Hematopoietic multipotent progenitor cell treated with erythropoietin and hydrocortisone succinate and interleukin-3 and kit ligand, for 4 days (in vitro differentiated cells): ENCODE data around the gene PPFIBP1.

Experiments used
- DNase-seq: peaks from one replicate; pipeline ENCODE4 v3.0.0-alpha.2; 2015

Gene PPFIBP1

GRCh38 chr12:27674989-27675388 lies 151.0 kb downstream of the PPFIBP1 start:
- DNase-seq: no peak

- DNase-seq: no peak
Observed at GRCh38 chr12:27680619-27681018, 156.6 kb downstream of the PPFIBP1 start.

GRCh38 chr12:27682534-27682933 lies 158.5 kb downstream of the PPFIBP1 start:
- no peak for DNase-seq

GRCh38 chr12:27685274-27685673 lies 161.3 kb downstream of the PPFIBP1 start:
- DNase-seq: no peak

GRCh38 chr12:27686147-27686546 lies 162.1 kb downstream of the PPFIBP1 start:
- DNase-seq: no peak

DNA sequence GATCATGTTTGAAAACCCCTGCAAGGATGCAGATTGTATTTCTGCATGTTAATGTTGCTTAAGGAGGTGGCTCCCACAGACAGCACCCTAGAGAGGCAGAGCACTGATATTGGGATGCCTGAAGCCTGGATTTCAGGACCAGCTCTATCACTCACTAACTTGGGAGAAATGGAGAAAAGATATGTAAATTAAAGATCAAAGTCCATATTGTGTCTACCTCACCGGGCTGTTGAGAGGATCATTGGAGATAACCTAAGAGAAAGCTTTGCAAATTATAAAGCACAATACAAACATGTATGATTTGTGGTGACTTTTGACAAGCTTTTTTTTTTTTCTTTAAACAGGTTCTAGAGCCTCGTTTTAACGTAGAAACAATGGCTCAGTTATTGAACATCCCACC lies 164.7 kb downstream of the PPFIBP1 start:
- no peak for DNase-seq

- DNase-seq: no peak
Observed at GRCh38 chr12:27689558-27690180, 165.7 kb downstream of the PPFIBP1 start.

DNA sequence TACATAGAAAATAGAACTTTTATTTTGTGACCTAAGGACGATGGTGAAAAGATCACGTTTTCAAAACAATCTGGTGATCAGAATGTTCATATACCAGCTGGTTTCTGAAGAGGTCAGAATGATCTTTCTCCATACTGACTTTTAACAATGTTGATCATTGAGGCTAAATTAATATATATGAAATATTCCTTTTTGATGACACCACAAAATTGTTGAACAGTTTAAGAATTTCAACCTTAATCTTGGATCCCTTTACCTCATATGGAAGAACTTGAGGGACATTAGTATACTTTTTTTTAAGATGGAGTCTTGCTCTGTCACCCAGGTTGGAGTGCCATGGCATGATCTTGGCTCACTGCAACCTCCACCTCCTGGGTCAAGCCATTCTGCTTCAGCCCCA lies 169.4 kb downstream of the PPFIBP1 start:
- DNase-seq: no peak

DNA sequence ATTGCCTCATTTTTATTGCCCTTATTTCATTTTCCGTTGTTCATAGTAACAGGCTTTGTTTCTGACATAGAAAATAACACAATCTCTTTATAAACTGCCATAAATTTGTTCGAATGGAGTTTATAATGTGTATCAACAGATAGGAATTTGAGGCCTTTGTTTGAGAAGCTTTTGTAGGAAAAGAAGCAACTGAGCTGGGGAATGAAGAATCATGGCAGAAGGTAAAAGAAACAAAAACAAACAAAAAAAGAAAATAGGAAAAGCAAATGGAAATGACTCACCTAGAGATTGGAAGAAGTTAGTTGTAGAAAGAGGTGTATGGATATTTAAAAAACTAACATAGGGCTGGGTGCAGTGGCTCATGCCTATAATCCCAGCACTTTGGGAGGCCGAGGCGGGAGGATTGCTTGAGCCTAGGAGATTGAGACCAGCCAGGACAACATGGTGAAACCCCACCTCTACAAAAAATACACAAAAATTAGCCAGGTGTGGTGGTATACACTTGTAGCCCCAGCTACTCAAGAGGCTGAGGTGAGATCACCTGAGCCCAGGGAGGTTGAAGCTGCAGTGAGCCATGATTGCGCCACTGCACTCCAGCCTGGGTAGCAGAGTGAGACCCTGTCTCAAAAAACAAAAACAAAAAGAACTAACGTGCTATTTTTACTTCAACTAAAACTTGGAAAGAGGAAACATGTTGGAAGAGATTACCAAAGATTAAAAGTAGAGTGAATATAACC lies 171.7 kb downstream of the PPFIBP1 start:
- no peak for DNase-seq

DNA sequence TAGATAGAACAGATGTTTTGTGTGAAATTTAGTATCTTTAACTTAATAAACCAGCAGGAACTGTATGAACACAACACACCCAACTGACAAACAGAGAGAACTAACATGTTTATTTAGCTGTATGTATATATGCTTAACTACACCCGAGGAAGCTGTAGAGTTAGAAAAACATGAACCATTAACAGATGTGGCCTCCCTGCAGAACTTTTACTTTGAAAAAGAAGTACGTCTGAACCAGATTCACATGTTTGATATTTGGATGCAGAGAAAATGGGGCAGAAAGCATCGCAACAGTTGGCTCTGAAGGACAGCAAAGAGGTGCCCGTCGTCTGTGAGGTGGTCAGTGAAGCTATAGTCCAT lies 172.3 kb downstream of the PPFIBP1 start, which contains the start of gene REP15:
REP15 (plus strand) TSS at position 155 of the 360 bp plus-strand sequence; CDS start at position 271, 116 bp downstream.
- no peak for DNase-seq

DNA sequence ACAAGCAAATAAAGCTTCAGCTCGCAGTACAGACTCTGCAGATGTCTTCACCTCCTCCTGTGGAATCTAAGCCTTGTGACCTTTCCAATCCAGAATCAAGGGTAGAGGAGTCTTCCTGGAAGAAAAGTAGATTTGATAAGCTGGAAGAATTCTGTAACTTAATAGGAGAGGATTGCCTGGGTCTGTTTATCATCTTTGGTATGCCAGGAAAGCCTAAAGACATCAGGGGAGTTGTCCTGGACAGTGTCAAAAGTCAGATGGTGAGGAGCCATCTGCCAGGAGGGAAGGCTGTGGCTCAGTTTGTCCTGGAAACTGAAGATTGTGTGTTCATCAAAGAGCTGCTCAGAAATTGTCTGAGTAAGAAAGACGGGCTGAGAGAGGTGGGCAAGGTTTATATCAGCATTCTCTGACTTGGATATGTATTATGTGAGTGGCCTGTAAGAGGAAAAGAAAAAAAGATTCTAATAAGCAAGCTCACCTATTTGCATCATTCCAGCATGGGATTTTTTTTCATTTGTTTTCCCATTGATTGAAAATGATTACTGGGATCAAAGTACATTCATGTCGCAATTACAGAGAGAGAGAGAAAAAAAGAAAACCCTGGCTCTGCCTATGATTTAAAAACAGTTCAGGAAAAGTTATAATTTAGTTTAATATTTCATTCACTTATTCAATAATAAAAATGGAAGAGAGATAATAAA lies 173.0 kb downstream of the PPFIBP1 start:
- no peak for DNase-seq

DNA sequence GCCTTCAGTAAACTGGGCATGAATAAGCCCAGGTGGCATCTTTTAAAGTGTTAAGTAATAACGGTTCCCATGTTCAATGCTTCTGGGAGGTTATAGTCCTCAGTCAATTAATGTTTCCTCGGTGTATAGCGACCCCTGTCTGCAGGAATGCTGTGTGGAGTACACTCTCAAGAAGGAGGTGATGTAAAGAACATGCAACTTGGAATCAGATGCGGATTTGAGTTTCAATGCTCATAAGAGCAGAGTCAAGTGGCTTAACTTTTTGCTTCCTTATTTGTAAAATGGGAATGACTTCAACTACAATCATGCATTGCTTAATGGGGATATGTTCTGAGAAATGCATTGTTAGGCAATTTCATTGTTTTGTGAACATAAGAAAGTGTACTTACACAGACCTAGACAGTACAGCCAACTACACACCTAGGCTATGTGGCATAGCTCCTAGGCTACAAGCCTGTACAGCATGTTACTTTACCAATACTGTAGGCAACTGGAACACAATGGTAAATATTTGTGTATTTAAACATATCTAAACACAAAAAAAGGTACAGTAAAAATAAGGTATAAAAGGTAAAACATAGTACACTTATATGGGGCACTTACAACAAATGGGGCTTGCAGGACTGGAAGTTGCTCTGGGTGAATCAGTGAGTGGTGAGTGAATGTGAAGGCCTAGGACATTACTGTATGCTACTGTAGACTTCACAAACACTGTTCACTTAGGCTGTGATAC lies 179.9 kb downstream of the PPFIBP1 start:
- peak; percentile 91 for DNase-seq

- no peak for DNase-seq
Observed at GRCh38 chr12:27705263-27705662, 181.3 kb downstream of the PPFIBP1 start.

DNA sequence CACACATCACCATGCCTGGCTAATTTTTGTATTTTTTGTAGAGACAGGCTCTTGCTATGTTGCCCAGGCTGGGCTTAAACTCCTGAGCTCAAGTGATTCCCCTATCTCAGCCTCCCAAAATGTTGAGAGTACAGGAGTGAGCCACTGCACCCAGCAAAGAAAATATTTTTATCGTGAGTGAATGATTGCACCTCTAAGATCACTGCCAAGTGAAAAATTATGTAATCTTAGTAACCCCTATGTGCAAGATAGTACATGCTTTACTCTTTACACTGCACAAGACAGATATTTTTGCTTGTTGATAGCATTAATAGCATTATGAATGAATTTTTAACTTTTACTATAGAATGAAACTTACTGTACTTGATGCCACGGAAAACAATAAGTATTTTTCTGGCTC lies 183.2 kb downstream of the PPFIBP1 start:
- DNase-seq: no peak

GRCh38 chr12:27709212-27709931 lies 185.4 kb downstream of the PPFIBP1 start:
- DNase-seq: no peak

DNA sequence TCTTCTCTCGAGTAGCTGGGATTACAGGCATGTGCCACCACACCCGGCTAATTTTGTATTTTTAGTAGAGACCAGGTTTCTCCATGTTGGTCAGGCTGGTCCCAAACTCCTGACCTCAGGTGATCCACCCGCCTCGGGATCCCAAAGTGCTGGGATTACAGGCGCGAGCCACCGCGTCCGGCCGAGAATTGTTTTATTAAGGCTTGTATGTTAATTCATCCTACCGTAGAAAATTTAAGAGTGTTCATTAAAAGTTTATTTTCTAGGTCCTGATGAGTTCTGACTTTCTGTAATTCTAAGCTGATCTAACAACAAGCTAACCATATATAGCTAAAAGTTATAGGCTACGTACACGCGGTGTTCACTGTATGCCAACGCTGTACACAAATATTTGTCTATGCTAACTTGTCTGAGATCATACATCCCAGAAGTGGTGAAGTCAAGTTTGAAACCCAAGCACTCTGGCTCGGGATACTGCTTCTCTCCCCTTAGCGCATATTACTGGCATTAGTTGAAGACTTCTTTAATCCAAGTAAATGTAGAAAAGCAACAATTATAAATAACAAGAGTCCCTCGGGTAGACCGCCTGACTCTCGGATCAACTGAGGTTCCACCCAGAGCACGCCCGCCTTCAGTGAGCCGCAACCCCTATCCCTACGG lies 186.1 kb downstream of the PPFIBP1 start:
- DNase-seq: peak; percentile 65

GRCh38 chr12:27710592-27711316 lies 186.7 kb downstream of the PPFIBP1 start, which contains the start of gene MRPS35:
Gene MRPS35, plus strand, starts transcription at chr12:27710832. Its CDS starts 12 bp downstream, at chr12:27710844.
- peak; percentile 97 for DNase-seq

GRCh38 chr12:27711317-27711682 lies 187.3 kb downstream of the PPFIBP1 start:
- DNase-seq: peak; percentile 55

DNA sequence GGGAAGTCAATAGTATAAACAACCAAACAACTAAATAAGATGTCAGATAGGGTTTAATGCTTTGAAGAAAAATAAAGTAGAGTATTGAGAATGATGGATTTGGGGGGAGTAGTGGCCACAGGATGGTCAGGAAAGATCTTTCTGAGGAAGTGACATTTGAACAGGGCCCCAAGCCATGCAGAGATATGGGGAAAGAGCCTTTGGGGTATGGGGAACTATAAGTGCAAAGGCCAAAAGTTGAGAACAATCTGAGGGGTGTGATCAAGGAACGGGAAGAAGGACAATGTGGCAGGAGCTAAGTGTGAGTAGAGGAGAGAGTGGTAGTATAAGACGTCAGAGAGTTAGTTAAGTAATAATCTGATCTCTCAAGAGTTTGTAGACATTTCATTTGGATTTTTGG lies 188.0 kb downstream of the PPFIBP1 start:
- peak; percentile 12 for DNase-seq

GRCh38 chr12:27723212-27723611 lies 199.2 kb downstream of the PPFIBP1 start:
- DNase-seq: no peak

DNA sequence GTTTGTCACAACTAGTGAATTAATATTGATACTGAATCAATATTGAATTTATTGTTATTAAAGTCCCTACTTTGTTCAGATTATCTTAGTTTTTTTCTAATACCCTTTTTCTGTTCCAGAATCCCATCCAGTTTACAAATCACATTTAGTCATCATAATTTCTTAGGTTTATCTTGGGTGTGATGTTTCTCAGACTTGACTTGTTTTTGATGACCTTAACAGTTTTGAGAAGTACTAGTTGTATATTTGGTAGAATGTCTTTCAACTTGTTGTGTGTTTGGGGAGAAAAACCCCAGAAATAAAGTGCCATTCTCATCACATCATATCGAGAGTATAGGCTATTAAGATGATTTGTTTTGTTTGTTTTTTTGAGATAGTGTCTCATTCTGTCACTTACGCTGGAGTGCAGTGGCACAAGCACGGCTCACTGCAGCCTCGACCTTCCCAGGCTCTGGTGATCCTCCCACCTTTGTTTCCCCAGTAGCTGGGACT lies 206.1 kb downstream of the PPFIBP1 start:
- DNase-seq: no peak
